Measurements from ENCODE around the gene SLC25A34.

DNA sequence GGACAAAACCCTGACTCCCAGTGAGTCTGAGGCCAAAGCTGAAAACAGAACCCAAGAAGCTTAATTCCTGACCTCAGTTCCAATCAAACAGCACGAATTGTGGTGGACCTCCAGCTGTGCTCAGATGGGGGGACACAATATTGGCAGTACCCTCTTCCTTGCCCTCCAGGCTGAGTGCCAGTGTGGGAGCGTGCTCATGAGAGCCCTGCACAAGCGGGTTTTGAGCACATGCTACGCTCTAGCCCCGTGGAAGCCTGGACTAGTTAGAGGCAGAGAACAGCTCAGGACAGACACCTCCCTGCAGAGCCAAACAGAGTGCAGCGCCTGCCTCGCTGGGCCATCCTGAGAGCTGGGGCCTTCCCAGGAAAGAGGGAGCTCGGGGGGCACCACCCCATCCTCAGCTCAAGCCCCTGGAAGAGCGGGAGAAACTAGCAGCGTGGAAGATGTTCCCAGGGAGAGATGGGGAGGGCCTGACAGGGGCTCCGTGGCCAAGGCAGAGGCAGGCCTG, 2.8 kb upstream of the SLC25A34 start:
- TF ChIP-seq EZH2phosphoT487 (IDR thresholded peaks at IDR 0.05; ENCODE audit: borderline replicate concordance), result no peak
- no peak for TF ChIP-seq CTCF (conservative IDR thresholded peaks at IDR 0.05; ENCODE audit: low read length)
